GM19025 (cell line): ENCODE results near the gene DIS3L2.
"Not testable (repeated sequence)": the region's sequence is repeated elsewhere in the genome, so short reads cannot be mapped to it uniquely, and the experiment has no call there.

Experiments used
- ATAC-seq: cut with Tn5 transposase; IDR thresholded peaks from one replicate; pipeline ENCODE4 v1.9.1; 2021; ENCODE audit warnings: mild to moderate bottlenecking, low read depth, moderate library complexity; ENCODE audit not compliant: unreplicated experiment

DIS3L2 gene

DNA sequence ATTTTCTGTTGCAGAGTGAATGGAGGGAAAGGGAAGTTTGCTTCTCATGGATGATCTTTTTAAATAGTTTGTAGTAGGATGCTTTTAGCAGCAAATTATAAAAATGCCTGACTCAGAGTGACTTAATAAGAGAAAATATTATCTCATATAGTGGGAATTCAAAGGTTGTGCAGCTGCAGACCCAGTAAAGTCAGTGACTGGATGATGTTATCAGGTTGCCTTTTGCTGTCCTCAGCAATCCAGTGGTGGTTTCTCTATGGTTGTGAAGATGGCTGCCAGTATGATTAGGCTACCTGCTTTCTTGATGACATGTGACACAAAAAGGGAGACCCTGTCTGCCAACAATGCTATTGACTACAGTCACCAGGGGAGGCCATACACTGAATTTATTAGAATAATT lies 184.8 kb downstream of the DIS3L2 start:
- ATAC-seq: no peak

DNA sequence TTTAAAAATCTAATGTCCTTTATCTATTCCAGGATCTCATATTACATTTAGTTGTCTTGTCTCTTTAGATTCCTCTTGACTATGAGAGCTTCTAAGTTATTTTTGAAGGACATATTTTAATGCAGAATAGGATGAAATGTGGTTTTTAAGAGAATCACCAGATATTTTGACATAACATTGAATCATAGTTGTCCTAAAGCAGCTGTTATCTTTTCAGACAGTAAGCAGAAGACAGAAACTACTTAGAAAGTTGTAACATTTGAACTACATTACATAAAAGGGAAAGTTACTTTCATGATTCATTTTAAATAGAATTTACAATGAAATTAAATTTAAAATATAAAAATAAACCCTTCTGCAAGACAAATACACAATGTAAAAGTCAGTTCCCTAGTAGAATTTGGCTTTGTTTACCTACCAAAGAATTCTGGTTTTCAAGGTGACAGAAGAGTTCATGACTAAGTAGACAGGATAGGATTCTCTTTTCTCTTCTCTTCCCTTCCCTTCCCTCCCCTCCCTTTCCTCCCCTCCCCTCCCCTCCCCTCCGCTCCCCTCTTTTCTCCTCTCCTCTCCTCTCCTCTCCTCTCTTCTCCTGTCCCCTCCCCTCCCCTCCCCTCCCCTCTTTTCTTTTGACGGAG lies 186.0 kb downstream of the DIS3L2 start:
- ATAC-seq: no peak

DNA sequence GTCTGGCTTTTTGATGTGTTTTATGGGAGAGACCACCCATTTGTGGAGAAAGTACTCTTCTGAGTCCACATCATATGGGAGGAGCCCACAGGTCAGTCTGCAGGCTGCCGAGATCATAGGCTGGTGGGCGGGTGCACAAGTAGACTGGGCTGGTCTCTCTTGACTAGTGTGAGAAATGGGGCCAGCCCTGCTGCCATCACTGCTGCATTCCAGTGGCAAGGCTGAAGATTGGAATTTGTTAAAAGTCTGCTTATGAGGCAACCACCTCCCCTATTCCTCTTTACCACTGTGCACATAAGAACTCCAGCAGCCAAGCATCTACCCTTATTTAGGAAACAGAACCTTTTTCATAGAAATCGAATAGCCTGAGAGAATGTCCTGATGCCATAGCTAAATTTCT lies 200.7 kb downstream of the DIS3L2 start:
- ATAC-seq: no peak

- ATAC-seq: no peak
These were observed 208.9 kb downstream of the DIS3L2 start for GRCh38 chr2:232170396-232170795.

GRCh38 chr2:232174662-232175061 lies 213.1 kb downstream of the DIS3L2 start:
- no peak for ATAC-seq

GRCh38 chr2:232176587-232176986 lies 215.1 kb downstream of the DIS3L2 start:
- not testable (repeated sequence) for ATAC-seq

DNA sequence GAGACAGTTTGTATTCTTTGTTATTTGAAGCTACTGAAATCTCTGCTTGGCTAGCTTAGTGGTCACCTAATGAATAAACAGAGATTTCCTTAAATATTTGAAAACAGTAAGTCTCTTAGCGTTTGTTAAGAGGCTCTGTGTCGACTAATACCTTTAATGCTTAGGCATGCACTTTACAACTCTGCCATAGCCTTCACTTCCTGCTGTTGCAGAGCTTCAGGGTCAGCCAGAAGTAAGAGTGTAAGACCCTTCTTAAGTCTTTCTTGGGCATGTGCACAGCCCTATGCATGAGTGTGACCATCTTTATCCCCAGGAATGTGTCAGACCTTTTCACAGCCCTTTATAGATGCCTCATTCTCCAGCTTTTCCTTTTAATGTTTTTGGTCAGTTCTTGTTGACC lies 221.8 kb downstream of the DIS3L2 start:
- no peak for ATAC-seq

DNA sequence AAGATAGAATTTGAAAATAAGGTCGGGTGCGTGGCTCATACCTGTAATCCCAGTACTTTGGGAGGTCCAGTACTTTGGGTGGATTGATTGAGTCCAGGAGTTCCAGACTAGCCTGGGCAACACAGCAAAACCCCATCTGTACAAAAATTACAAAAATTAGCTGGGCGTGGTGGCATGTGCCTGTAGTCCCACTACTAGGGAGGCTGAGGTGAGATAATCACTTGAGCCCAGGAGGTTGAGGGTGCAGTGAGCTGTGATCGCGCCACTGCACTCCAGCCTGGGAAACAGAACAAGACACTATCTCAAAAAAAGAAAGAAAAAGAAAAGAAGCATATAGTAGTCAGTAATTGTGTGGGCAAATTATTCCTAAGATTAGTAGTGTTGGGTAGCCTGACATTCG lies 222.8 kb downstream of the DIS3L2 start:
- no peak for ATAC-seq

DNA sequence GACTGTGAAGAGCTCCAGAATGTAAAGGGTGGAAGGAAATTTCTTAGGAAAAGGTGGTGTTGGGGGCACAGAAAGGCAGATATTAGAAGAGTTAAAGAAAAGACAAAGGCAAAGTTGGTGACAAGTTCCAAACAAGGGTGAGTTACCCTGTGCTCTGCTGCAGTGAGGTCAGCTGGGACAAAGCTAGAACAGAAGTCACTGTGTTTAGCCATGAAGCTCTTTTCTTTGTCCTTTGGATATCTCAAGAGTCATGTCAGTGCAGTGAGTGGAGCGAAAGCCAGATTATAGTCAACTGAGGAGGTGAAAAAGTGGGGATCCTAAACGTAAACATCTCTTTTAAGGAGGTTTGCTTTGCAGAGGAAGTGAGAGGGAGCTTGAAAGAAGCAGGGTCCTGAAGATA lies 229.3 kb downstream of the DIS3L2 start:
- ATAC-seq: no peak

- ATAC-seq: no peak
These were observed 234.0 kb downstream of the DIS3L2 start for GRCh38 chr2:232195487-232195886.

DNA sequence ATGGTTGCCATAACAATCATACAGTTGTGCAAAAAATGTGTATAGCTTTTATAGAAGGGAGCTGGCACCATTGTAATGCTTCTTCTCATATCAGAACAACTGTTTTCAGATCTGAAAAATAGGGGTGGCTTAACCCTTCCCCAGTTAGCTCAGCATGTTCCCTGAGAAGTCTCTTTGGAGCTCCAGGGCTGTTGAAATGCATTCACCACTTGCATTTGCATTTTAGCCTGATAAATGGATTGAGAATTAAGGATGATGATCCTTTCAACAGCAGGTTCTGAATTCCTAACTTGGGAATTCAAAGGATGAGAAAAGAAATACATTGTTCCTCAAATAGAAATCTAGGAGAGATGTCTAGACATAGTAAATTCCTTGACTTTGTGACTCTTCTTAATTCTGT lies 235.3 kb downstream of the DIS3L2 start:
- ATAC-seq: no peak

GRCh38 chr2:232200195-232200594 lies 238.7 kb downstream of the DIS3L2 start:
- no peak for ATAC-seq

DNA sequence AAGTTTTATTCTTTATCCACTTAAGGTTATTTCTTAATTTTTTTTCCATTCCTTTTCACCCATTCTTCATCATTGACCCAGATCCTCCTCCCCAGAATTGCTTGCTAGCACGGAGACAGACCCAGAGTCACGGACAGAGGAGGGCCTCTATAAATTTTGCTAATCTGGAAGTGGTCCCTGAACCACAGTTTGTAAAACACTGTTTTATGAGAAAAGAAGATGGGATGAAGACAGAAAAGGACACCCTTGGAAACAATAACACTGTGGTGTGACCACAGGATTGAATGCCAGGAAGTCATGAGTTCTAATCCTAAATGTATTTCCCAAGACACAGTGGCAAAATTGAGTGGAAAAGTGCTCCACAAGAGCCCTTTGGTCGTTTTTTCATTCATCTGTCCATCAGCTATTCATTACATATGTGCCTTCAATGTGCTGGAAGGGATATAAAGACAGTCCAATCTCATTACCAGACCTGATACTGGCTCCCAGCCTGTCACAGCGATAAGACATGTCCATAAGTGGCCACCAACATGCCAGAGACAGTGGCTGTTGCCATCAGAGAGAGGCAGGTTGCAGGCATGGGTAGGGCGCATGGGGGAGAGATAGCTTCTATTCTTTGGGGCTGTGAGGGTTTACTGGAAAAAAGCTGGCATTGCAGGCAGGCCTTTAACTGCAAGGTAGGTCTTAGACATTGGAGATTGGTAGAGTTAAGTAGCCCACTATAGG lies 241.8 kb downstream of the DIS3L2 start:
- ATAC-seq: no peak

- no peak for ATAC-seq
These were observed 242.4 kb downstream of the DIS3L2 start for GRCh38 chr2:232203936-232204335.

GRCh38 chr2:232204457-232204931 lies 243.0 kb downstream of the DIS3L2 start:
- ATAC-seq: no peak

DNA sequence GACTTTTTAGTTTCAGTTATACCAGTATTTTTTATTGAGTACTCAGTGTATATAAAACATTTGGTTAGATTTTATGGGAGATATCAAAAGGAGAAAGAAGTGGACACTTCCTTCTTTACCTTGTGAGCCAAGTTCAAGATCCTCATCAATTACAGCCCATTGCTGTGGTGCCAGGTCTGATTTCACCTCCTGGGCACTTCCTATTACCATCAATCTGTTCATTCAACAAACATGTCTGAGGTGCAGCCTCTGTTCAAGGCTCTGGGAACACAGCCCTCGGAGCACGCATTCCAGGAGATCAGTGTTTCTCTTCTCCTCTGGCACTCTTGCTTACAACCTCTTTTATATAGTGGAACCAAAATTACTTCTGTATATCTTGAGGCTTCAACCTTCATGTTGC lies 245.7 kb downstream of the DIS3L2 start:
- ATAC-seq: no peak

DNA sequence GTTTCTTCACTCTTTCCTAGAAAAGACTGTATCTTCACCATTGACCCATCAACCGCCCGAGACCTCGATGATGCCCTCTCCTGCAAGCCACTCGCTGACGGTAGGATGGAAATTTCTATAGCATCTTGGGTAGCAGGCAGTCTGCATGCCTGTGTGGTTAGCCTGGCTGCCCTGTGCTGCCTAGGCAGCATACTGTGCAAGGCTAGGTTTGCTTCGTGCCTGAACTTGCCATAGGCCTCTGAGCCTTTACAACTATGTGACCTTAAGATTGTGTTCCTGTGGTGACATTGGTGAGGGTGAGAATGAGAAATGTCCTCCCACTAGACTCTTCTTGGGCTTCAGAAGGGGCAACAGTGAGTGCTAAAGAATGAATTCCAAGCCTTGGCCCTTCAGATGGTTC lies 248.8 kb downstream of the DIS3L2 start:
- ATAC-seq: no peak

DNA sequence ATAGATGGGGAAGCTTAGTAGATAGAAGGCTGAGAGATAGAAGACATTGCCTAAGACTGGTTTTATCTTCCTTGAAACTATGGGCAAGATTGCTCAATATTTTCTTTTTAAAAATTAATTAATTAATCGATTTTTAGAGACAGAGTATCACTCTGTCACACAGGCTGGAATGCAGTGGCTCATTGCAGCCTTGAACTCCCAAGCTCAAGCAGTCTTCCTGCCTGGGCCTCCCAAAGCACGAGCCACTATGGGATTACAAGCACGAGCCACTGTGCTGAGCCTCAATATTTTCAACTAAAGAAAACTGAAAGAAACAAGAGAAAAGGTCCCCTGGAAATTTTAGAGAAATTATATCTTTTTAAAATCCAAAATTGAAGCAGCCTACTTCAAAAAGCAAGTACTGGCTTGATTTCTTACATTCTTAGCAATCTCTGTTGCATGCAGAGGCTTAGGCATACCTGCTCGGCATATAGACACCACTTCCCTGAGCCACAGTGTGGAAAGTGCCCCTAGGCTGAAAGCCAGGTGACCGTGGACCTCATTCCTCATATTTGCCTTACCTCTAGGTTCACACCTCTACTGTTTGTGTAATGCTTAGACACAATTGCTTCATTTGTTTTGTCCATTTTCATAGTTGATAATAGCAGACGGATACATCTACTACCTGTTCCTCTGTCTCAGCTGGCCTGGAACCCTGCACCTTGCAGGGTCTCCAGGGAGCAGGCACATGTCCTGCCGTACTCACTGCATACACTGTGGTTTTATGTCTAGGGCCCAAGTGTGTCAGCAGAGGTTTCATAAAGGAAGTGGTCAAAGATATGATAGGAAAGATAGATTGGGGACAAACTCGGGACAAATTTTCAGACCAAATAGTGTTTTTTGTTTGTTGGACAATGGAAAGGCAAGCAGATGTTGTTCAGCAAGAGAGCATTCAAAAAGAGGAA lies 250.5 kb downstream of the DIS3L2 start:
- no peak for ATAC-seq

- ATAC-seq: no peak
These were observed 251.7 kb downstream of the DIS3L2 start for GRCh38 chr2:232213176-232213575.

DNA sequence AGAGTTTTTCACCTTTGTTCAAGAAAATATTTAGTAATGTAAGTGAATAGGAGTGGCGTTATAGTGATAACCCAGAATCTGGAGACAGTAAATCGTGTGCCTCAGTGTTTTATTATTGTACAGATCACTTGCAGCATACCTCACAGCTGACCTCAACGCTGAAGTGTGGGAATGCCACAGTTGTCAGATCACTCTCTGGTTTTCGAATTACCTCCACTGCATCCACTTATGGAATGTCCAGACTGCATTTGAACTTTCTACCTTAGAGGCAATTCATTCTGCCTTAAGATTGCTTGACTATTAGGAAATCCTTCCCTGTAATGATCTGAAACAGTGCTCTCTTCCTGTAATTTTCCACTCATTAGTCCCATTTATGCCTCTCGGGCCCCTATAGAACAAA lies 252.5 kb downstream of the DIS3L2 start:
- ATAC-seq: no peak

DNA sequence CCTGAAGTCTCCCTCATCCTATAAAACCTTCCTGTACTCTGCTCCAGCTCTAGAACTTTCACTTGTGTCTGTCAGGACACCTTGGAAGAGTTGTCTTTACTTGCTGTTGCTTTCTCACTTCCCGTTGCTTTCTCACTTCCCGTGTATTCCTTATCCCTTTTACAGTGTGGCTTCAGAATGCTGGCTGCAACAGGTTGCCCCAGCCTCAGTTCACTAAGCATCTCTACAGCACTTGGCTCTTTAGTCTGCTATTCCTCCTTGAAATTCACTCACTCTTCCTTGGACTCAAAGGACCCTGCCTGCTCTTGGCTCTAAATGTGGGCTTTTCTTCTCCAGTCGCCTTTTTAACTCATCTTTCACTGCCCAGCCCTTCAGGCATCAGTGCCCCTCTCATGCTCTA lies 254.5 kb downstream of the DIS3L2 start:
- ATAC-seq: no peak
